ENCODE measurements around the gene PLVAP.
A peak's percentile ranks its signal among the peaks of the same experiment; 100 is the strongest.

The PLVAP gene

GRCh38 chr19:17357724-17358123 lies 19.4 kb downstream of the PLVAP start:
- no peak for DNase-seq (ENCODE audit: low read depth)

GRCh38 chr19:17357078-17357666 lies 20.0 kb downstream of the PLVAP start:
- no peak for DNase-seq (ENCODE audit: low read depth)

- DNase-seq (ENCODE audit: low read depth): no peak
Measured at GRCh38 chr19:17353386-17353785, 23.8 kb downstream of the PLVAP start.

GRCh38 chr19:17352608-17353280 lies 24.4 kb downstream of the PLVAP start:
- no peak for DNase-seq (ENCODE audit: low read depth)

- no peak for DNase-seq (ENCODE audit: low read depth)
Measured at GRCh38 chr19:17351815-17352435, 25.2 kb downstream of the PLVAP start.

- DNase-seq (ENCODE audit: low read depth): no peak
Measured at GRCh38 chr19:17348700-17349099, 28.4 kb downstream of the PLVAP start.

GRCh38 chr19:17347877-17348276 lies 29.3 kb downstream of the PLVAP start:
- DNase-seq (ENCODE audit: low read depth): no peak

- DNase-seq (ENCODE audit: low read depth): no peak
Measured at GRCh38 chr19:17347361-17347760, 29.8 kb downstream of the PLVAP start.

GRCh38 chr19:17346109-17346671 lies 31.0 kb downstream of the PLVAP start:
- DNase-seq (ENCODE audit: low read depth): peak; percentile 57

GRCh38 chr19:17341845-17342244 lies 35.3 kb downstream of the PLVAP start:
- no peak for DNase-seq (ENCODE audit: low read depth)

- no peak for DNase-seq (ENCODE audit: low read depth)
Measured at GRCh38 chr19:17341386-17341785, 35.8 kb downstream of the PLVAP start.

- no peak for DNase-seq (ENCODE audit: low read depth)
Measured at GRCh38 chr19:17340871-17341357, 36.2 kb downstream of the PLVAP start.

- DNase-seq (ENCODE audit: low read depth): no peak
Measured at GRCh38 chr19:17340302-17340870, 36.8 kb downstream of the PLVAP start.

- no peak for DNase-seq (ENCODE audit: low read depth)
Measured at GRCh38 chr19:17339088-17339741, 37.9 kb downstream of the PLVAP start.

- DNase-seq (ENCODE audit: low read depth): no peak
Measured at GRCh38 chr19:17338433-17339078, 38.6 kb downstream of the PLVAP start.

GRCh38 chr19:17337675-17338432 lies 39.3 kb downstream of the PLVAP start:
- DNase-seq (ENCODE audit: low read depth): no peak

GRCh38 chr19:17336872-17337674 lies 40.1 kb downstream of the PLVAP start, which contains the start of gene GTPBP3:
Gene GTPBP3 (plus strand): TSS chr19:17337553. CDS start chr19:17337612, 59 bp downstream.
- peak; percentile 93 for DNase-seq (ENCODE audit: low read depth)

- DNase-seq (ENCODE audit: low read depth): no peak
Measured at GRCh38 chr19:17335575-17335974, 41.6 kb downstream of the PLVAP start.

Data from T follicular helper cell (primary cell).